ENCODE measurements around the gene TOB1. TPM values are rescaled to one million over a fixed set of nuclear protein-coding genes. Genes with fewer than 3 reads are reported as not detected.

Gene TOB1
- polyA plus RNA-seq, 1 donor (not counting 4 experiments of a cell fraction or from before 2014, with no cell fraction given) = 64.4 TPM

GRCh38 chr17:50884439-50885311 lies 18.5 kb upstream of the TOB1 start:
- H3K9ac ChIP-seq (ENCODE audit: control insufficient read depth, extremely low read depth, insufficient read depth, low read length) = peak overlapping the region; percentile 49
- H3K4me2 ChIP-seq (ENCODE audit: control insufficient read depth, extremely low read depth, insufficient read depth, low read depth, low read length) = no peak overlapping the region
- FAIRE-seq (peak; percentile 86), DNase-seq (ENCODE audit: low read depth, low spot score) (no peak)
- peaks cover 24% of the 10 kb centered on the region for H3K4me1 ChIP-seq (ENCODE audit: control insufficient read depth, extremely low read depth, insufficient read depth, low read length)
- H3K36me3 ChIP-seq (ENCODE audit: control insufficient read depth in 2 of 2, extremely low read depth in 1 of 2, insufficient read depth in 2 of 2, low read length in 2 of 2) = peaks cover 0 to 1% of the 10 kb centered on the region in 2 experiments
- TF ChIP-seq, protein P1, sequence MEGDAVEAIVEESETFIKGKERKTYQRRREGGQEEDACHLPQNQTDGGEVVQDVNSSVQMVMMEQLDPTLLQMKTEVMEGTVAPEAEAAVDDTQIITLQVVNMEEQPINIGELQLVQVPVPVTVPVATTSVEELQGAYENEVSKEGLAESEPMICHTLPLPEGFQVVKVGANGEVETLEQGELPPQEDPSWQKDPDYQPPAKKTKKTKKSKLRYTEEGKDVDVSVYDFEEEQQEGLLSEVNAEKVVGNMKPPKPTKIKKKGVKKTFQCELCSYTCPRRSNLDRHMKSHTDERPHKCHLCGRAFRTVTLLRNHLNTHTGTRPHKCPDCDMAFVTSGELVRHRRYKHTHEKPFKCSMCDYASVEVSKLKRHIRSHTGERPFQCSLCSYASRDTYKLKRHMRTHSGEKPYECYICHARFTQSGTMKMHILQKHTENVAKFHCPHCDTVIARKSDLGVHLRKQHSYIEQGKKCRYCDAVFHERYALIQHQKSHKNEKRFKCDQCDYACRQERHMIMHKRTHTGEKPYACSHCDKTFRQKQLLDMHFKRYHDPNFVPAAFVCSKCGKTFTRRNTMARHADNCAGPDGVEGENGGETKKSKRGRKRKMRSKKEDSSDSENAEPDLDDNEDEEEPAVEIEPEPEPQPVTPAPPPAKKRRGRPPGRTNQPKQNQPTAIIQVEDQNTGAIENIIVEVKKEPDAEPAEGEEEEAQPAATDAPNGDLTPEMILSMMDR (optimal IDR thresholded peaks at IDR 0.05 in 1 of 3, IDR thresholded peaks at IDR 0.05 in 1 of 3, conservative IDR thresholded peaks at IDR 0.05 in 1 of 3; ENCODE audit: extremely low read depth in 1 of 3, insufficient read depth in 2 of 3, low read length in 3 of 3) = no peak
- TF ChIP-seq EZH2 (IDR thresholded peaks at IDR 0.05; ENCODE audit: low read length) = no peak
- H3K27ac ChIP-seq (ENCODE audit: control insufficient read depth, insufficient read depth, low read length) = peak overlapping the region; percentile 63
- peak overlapping the region; percentile 36 for H2AFZ ChIP-seq (ENCODE audit: control insufficient read depth, low read length)
- H3K4me3 ChIP-seq (ENCODE audit: control insufficient read depth in 2 of 3, extremely low read depth in 1 of 3, insufficient read depth in 2 of 3, low read depth in 1 of 3, low read length in 3 of 3) = no peak overlapping the region
- no peaks in the 10 kb centered on the region for H3K9me3 ChIP-seq (ENCODE audit: control insufficient read depth, low read depth, low read length)
- no peaks in the 10 kb centered on the region for H3K79me2 ChIP-seq (ENCODE audit: control insufficient read depth, insufficient read depth, low read length)
- H3K27me3 ChIP-seq (ENCODE audit: control insufficient read depth, extremely low read depth, insufficient read depth, low read length) = no peaks in the 10 kb centered on the region
- H4K20me1 ChIP-seq (ENCODE audit: control insufficient read depth, extremely low read depth, insufficient read depth, low read length) = no peaks in the 10 kb centered on the region
- H3K9me1 ChIP-seq (ENCODE audit: control insufficient read depth, extremely low read depth, insufficient read depth, low read length) = no peaks in the 10 kb centered on the region
- dilution Hi-C loops (cut with MboI; ENCODE audit: extremely low pct_ligation_motif_present, low sequenced_read_pairs) = no loop called here

- Histone ChIP-seq H4K20me1 (ENCODE audit: control insufficient read depth, extremely low read depth, insufficient read depth, low read length) (no peaks in the 10 kb centered on the region), H3K79me2 (ENCODE audit: control insufficient read depth, insufficient read depth, low read length) (no peaks in the 10 kb centered on the region), H3K27me3 (ENCODE audit: control insufficient read depth, extremely low read depth, insufficient read depth, low read length) (no peaks in the 10 kb centered on the region), H2AFZ (ENCODE audit: control insufficient read depth, low read length) (peak overlapping the region; percentile 56), H3K27ac (ENCODE audit: control insufficient read depth, insufficient read depth, low read length) (peak overlapping the region; percentile 63), H3K4me1 (ENCODE audit: control insufficient read depth, extremely low read depth, insufficient read depth, low read length) (peaks cover 24% of the 10 kb centered on the region), H3K4me3 (ENCODE audit: control insufficient read depth in 2 of 3, extremely low read depth in 1 of 3, insufficient read depth in 2 of 3, low read depth in 1 of 3, low read length in 3 of 3) (no peak overlapping the region), H3K36me3 (ENCODE audit: control insufficient read depth in 2 of 2, extremely low read depth in 1 of 2, insufficient read depth in 2 of 2, low read length in 2 of 2) (peaks cover 0 to 1% of the 10 kb centered on the region in 2 experiments), H3K9me3 (ENCODE audit: control insufficient read depth, low read depth, low read length) (no peaks in the 10 kb centered on the region), H3K9me1 (ENCODE audit: control insufficient read depth, extremely low read depth, insufficient read depth, low read length) (no peaks in the 10 kb centered on the region), H3K9ac (ENCODE audit: control insufficient read depth, extremely low read depth, insufficient read depth, low read length) (peak overlapping the region; percentile 49), H3K4me2 (ENCODE audit: control insufficient read depth, extremely low read depth, insufficient read depth, low read depth, low read length) (no peak overlapping the region)
- dilution Hi-C loops (cut with MboI; ENCODE audit: extremely low pct_ligation_motif_present, low sequenced_read_pairs) = no loop called here
- no peak for FAIRE-seq
- TF ChIP-seq EZH2 (IDR thresholded peaks at IDR 0.05; ENCODE audit: low read length) = no peak
- TF ChIP-seq, protein P1 (optimal IDR thresholded peaks at IDR 0.05 in 1 of 3, IDR thresholded peaks at IDR 0.05 in 1 of 3, conservative IDR thresholded peaks at IDR 0.05 in 1 of 3; ENCODE audit: extremely low read depth in 1 of 3, insufficient read depth in 2 of 3, low read length in 3 of 3) = no peak
- DNase-seq (ENCODE audit: low read depth, low spot score) = no peak
Observed at GRCh38 chr17:50883850-50884438, 17.8 kb upstream of the TOB1 start.
